ENCODE results near the gene FBRSL1. TPM values are rescaled to one million over a fixed set of nuclear protein-coding genes. Genes with fewer than 3 reads are reported as not detected.

Gene FBRSL1
- total RNA-seq, 1 donor = 23.7 TPM

- DNase-seq (ENCODE audit: low read depth in 2 of 3, low spot score in 2 of 3) = no peak
These were observed 46.3 kb downstream of the FBRSL1 start for GRCh38 chr12:132536102-132536876.

GRCh38 chr12:132537049-132537448 lies 47.1 kb downstream of the FBRSL1 start:
- no peak for DNase-seq (ENCODE audit: low read depth in 2 of 3, low spot score in 2 of 3)

GRCh38 chr12:132537836-132538662 lies 48.1 kb downstream of the FBRSL1 start:
- no peak for DNase-seq (ENCODE audit: low read depth in 2 of 3, low spot score in 2 of 3)

- DNase-seq (ENCODE audit: low read depth in 2 of 3, low spot score in 2 of 3) = no peak
These were observed 48.7 kb downstream of the FBRSL1 start for GRCh38 chr12:132538663-132538990.

GRCh38 chr12:132539016-132539773 lies 49.2 kb downstream of the FBRSL1 start:
- no peak for DNase-seq (ENCODE audit: low read depth in 2 of 3, low spot score in 2 of 3)

GRCh38 chr12:132540436-132540835 lies 50.5 kb downstream of the FBRSL1 start:
- no peak for DNase-seq (ENCODE audit: low read depth in 2 of 3, low spot score in 2 of 3)

- no peak for DNase-seq (ENCODE audit: low read depth in 2 of 3, low spot score in 2 of 3)
These were observed 51.2 kb downstream of the FBRSL1 start for GRCh38 chr12:132541200-132541599.

GRCh38 chr12:132541996-132542395 lies 52.0 kb downstream of the FBRSL1 start:
- DNase-seq (ENCODE audit: low read depth in 2 of 3, low spot score in 2 of 3) = no peak

GRCh38 chr12:132542661-132543060 lies 52.7 kb downstream of the FBRSL1 start:
- no peak for DNase-seq (ENCODE audit: low read depth in 2 of 3, low spot score in 2 of 3)

- DNase-seq (ENCODE audit: low read depth in 2 of 3, low spot score in 2 of 3) = no peak
These were observed 53.5 kb downstream of the FBRSL1 start for GRCh38 chr12:132543298-132544079.

GRCh38 chr12:132544080-132544397 lies 54.1 kb downstream of the FBRSL1 start:
- no peak for DNase-seq (ENCODE audit: low read depth in 2 of 3, low spot score in 2 of 3)

GRCh38 chr12:132544498-132544897 lies 54.5 kb downstream of the FBRSL1 start:
- no peak for DNase-seq (ENCODE audit: low read depth in 2 of 3, low spot score in 2 of 3)

- DNase-seq (ENCODE audit: low read depth in 2 of 3, low spot score in 2 of 3) = no peak
These were observed 55.4 kb downstream of the FBRSL1 start for GRCh38 chr12:132545164-132545953.

GRCh38 chr12:132545955-132546354 lies 56.0 kb downstream of the FBRSL1 start:
- no peak for DNase-seq (ENCODE audit: low read depth in 2 of 3, low spot score in 2 of 3)

- DNase-seq (ENCODE audit: low read depth in 2 of 3, low spot score in 2 of 3) = no peak
These were observed 56.7 kb downstream of the FBRSL1 start for GRCh38 chr12:132546647-132547046.

- no peak for DNase-seq (ENCODE audit: low read depth in 2 of 3, low spot score in 2 of 3)
These were observed 57.3 kb downstream of the FBRSL1 start for GRCh38 chr12:132547205-132547740.

GRCh38 chr12:132548430-132549058 lies 58.6 kb downstream of the FBRSL1 start:
- DNase-seq (ENCODE audit: low read depth in 2 of 3, low spot score in 2 of 3) = no peak

GRCh38 chr12:132549059-132549458 lies 59.1 kb downstream of the FBRSL1 start:
- DNase-seq (ENCODE audit: low read depth in 2 of 3, low spot score in 2 of 3) = no peak

Data from hematopoietic multipotent progenitor cell (in vitro differentiated cells).